ENCODE measurements around the gene CBFA2T3. TPM values are rescaled to one million over a fixed set of nuclear protein-coding genes. Genes with fewer than 3 reads are reported as not detected.
A peak's percentile ranks its signal among the peaks of the same experiment; 100 is the strongest.

Gene CBFA2T3
- total RNA-seq, 1 donor from 2014 or later = 2.4 TPM

GRCh38 chr16:88856122-88856827 is 120.7 kb downstream of the CBFA2T3 start:
- Mint-ChIP-seq H3K36me3 (ENCODE audit: low read depth, unreplicated experiment) (peaks cover 16% of the 10 kb centered on the region), H3K9me3 (ENCODE audit: unreplicated experiment) (peaks cover 2% of the 10 kb centered on the region), H3K27me3 (ENCODE audit: low read depth, unreplicated experiment) (no peaks in the 10 kb centered on the region), H3K27ac (ENCODE audit: unreplicated experiment) (no peak overlapping the region), H3K4me3 (ENCODE audit: unreplicated experiment) (peak overlapping the region; percentile 82), H3K4me1 (ENCODE audit: low read depth, unreplicated experiment) (peaks cover 6% of the 10 kb centered on the region)
- Histone ChIP-seq H3K4me2 (ENCODE audit: low read length) (peak overlapping the region; percentile 88), H3K4me1 (ENCODE audit: insufficient read depth, low read length) (peaks cover 12% of the 10 kb centered on the region), H3K79me2 (ENCODE audit: insufficient read depth, low read length) (peaks cover 34% of the 10 kb centered on the region), H4K20me1 (ENCODE audit: insufficient read depth, low read length) (peaks cover 42% of the 10 kb centered on the region), H3K27ac (ENCODE audit: low read depth, low read length) (peak overlapping the region; percentile 60), H3K4me3 (ENCODE audit: insufficient read depth, low read depth, low read length) (peak overlapping the region; percentile 91), H3K9me3 (ENCODE audit: insufficient read depth, low read depth, low read length) (no peaks in the 10 kb centered on the region), H3K9ac (ENCODE audit: low read length) (peak overlapping the region; percentile 94), H3K27me3 (ENCODE audit: insufficient read depth, low read length) (no peaks in the 10 kb centered on the region), H2AFZ (ENCODE audit: low read depth, low read length) (peak overlapping the region; percentile 69), H3K36me3 (ENCODE audit: insufficient read depth, low read length) (peaks cover 6% of the 10 kb centered on the region)
- FAIRE-seq = no peak
- TF ChIP-seq EZH2 (IDR thresholded peaks at IDR 0.05; ENCODE audit: insufficient read depth, low read length) (no peak), CTCF (IDR thresholded peaks at IDR 0.05; ENCODE audit: insufficient read depth, low read depth, low read length) (no peak)
- DNase-seq (ENCODE audit: low read depth) = no peak

- DNase-seq (ENCODE audit: low read depth) (no peak), FAIRE-seq (no peak)
- Mint-ChIP-seq H3K27me3 (ENCODE audit: low read depth, unreplicated experiment) (no peaks in the 10 kb centered on the region), H3K27ac (ENCODE audit: unreplicated experiment) (no peak overlapping the region), H3K4me3 (ENCODE audit: unreplicated experiment) (peak overlapping the region; percentile 82), H3K9me3 (ENCODE audit: unreplicated experiment) (peaks cover 2% of the 10 kb centered on the region), H3K4me1 (ENCODE audit: low read depth, unreplicated experiment) (peaks cover 6% of the 10 kb centered on the region), H3K36me3 (ENCODE audit: low read depth, unreplicated experiment) (peaks cover 14% of the 10 kb centered on the region)
- no peaks in the 10 kb centered on the region for H3K9me3 ChIP-seq (ENCODE audit: insufficient read depth, low read depth, low read length)
- H3K9ac ChIP-seq (ENCODE audit: low read length) = peak overlapping the region; percentile 64
- peak overlapping the region; percentile 88 for H3K4me2 ChIP-seq (ENCODE audit: low read length)
- H3K27me3 ChIP-seq (ENCODE audit: insufficient read depth, low read length) = no peaks in the 10 kb centered on the region
- H3K36me3 ChIP-seq (ENCODE audit: insufficient read depth, low read length) = peaks cover 6% of the 10 kb centered on the region
- H3K27ac ChIP-seq (ENCODE audit: low read depth, low read length) = no peak overlapping the region
- peaks cover 12% of the 10 kb centered on the region for H3K4me1 ChIP-seq (ENCODE audit: insufficient read depth, low read length)
- TF ChIP-seq CTCF (IDR thresholded peaks at IDR 0.05; ENCODE audit: insufficient read depth, low read depth, low read length) = no peak
- no peak for TF ChIP-seq EZH2 (IDR thresholded peaks at IDR 0.05; ENCODE audit: insufficient read depth, low read length)
- no peak overlapping the region for H2AFZ ChIP-seq (ENCODE audit: low read depth, low read length)
- peaks cover 43% of the 10 kb centered on the region for H4K20me1 ChIP-seq (ENCODE audit: insufficient read depth, low read length)
- H3K4me3 ChIP-seq (ENCODE audit: insufficient read depth, low read depth, low read length) = peak overlapping the region; percentile 58
- H3K79me2 ChIP-seq (ENCODE audit: insufficient read depth, low read length) = peaks cover 34% of the 10 kb centered on the region
Measured at GRCh38 chr16:88855736-88856121, 121.3 kb downstream of the CBFA2T3 start.

- TF ChIP-seq EZH2 (IDR thresholded peaks at IDR 0.05; ENCODE audit: insufficient read depth, low read length) (no peak), CTCF (IDR thresholded peaks at IDR 0.05; ENCODE audit: insufficient read depth, low read depth, low read length) (no peak)
- peaks cover 13% of the 10 kb centered on the region for H3K36me3 Mint-ChIP-seq (ENCODE audit: low read depth, unreplicated experiment)
- Histone ChIP-seq H3K4me3 (ENCODE audit: insufficient read depth, low read depth, low read length) (no peak overlapping the region), H3K4me2 (ENCODE audit: low read length) (no peak overlapping the region), H3K9ac (ENCODE audit: low read length) (no peak overlapping the region), H3K27ac (ENCODE audit: low read depth, low read length) (no peak overlapping the region), H3K79me2 (ENCODE audit: insufficient read depth, low read length) (peaks cover 34% of the 10 kb centered on the region), H3K4me1 (ENCODE audit: insufficient read depth, low read length) (peaks cover 12% of the 10 kb centered on the region), H3K27me3 (ENCODE audit: insufficient read depth, low read length) (no peaks in the 10 kb centered on the region), H3K9me3 (ENCODE audit: insufficient read depth, low read depth, low read length) (no peaks in the 10 kb centered on the region), H2AFZ (ENCODE audit: low read depth, low read length) (no peak overlapping the region), H3K36me3 (ENCODE audit: insufficient read depth, low read length) (peaks cover 4% of the 10 kb centered on the region), H4K20me1 (ENCODE audit: insufficient read depth, low read length) (peaks cover 49% of the 10 kb centered on the region)
- FAIRE-seq (no peak), DNase-seq (ENCODE audit: low read depth) (no peak)
- peaks cover 2% of the 10 kb centered on the region for H3K9me3 Mint-ChIP-seq (ENCODE audit: unreplicated experiment)
- H3K27ac Mint-ChIP-seq (ENCODE audit: unreplicated experiment) = no peak overlapping the region
- peaks cover 6% of the 10 kb centered on the region for H3K4me1 Mint-ChIP-seq (ENCODE audit: low read depth, unreplicated experiment)
- peak overlapping the region; percentile 78 for H3K4me3 Mint-ChIP-seq (ENCODE audit: unreplicated experiment)
- H3K27me3 Mint-ChIP-seq (ENCODE audit: low read depth, unreplicated experiment) = no peaks in the 10 kb centered on the region
Measured at GRCh38 chr16:88855176-88855575, 121.8 kb downstream of the CBFA2T3 start.

All from astrocyte (in vitro differentiated cells and primary cell).